Activated naive CD4-positive, alpha-beta T cell (primary cell): ENCODE measurements around the gene PI4KA.
"Not testable (repeated sequence)": the region's sequence is repeated elsewhere in the genome, so short reads cannot be mapped to it uniquely, and the experiment has no call there.

ENCODE experiments used
- DNase-seq, 4 experiments: peaks; one replicate each; lab custom pipeline; 2025; lab: John Stamatoyannopoulos, UW

Gene PI4KA

DNA sequence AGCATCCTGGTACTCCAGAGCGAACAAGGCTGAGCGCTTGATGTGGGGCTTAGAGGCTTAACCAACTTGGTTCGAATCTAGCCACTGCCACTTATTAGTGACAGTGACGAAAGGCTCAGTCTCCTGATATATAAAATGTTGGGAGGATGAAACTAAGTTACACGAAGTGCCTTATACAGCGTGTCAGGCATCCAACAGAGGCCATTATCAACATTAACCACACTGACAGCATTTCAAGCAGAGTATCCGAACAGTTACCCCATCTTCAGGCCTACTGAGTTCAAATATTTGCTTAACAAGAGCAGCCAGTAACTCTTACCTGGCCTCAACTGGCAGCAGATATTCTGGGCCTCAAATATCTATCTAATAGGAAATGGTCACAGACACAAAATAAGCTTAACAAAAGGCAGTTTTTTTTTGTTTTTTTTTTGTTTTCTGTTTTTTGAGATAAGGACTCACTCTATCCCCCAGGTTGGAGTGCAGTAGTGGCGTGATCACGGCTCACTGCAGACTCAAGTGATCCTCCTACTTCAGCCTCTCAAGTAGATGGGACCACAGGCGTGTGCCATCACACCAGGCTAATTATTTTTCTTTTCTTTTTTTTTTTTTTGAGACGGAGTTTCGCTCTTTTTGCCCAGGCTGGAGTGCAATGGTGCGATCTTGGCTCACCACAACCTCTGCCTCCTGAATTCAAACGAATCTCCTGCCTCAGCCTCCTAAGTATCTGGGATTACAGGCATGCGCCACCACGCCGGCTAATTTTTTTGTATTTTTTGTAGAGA is 81.8 kb downstream of the PI4KA start:
- no peak for DNase-seq

DNA sequence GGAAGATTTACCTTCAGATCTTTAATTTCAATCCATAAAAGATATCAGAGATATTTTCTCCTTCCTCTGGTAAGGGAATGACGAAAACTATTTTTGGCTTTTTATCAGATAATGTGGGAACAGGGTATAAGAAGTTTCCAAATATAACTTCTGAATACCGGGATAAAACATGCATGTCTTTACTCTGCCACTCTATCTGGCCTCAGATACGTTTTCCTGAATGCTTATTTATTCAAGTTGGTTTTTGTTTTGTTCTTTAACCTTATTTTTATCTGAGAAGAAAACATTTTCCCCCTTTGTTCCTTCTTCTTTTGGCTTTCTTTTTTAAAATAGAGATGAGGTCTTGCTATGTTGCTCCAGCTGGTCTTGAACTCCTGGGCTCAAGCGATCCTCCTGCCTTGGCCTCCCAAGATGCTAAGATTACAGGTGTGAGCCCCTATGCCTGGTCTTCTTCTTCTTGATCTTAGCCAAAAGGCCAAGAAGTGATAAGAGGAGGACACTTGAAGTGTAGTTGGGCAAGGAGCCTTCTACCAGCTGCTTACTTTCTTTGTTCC is 83.2 kb downstream of the PI4KA start:
- DNase-seq: no peak

DNA sequence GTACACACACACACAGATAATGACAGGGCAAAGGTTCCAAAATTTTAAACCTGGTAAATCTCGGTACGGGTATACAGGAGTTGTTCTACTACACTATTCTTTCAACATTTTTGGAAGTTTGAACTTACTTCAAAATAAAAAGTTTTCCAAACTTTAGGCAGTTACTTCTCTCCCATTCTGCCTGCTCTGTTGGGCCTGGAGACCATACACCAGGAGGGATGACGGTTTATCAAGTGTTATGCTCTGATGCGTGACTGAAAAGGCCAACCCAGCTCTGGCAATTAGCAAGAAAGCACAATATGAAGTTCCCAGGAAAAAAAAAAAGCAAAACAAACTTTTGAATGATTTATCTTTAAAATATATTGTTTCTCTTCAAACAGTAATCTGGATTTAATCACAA is 83.7 kb downstream of the PI4KA start:
- DNase-seq: no peak

DNA sequence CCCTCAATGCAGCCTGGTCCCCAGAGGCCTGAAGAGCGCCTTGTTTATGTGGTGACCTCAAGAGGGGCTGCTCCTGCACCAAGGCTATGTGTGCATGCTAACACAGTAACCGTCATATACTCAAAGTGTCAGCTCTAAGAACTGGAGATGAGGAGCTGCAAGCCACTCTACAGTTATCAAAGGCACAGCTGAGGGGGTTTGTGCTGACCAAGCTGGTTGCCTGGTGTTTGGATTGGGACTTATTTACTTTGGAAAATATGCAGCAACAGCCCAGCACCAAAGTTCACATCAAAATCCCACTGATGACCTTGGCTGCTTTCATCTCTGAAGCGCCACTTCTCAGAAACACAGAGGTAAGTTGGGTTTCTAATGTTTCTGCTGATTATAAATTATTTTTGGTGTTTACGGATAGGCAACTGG is 84.8 kb downstream of the PI4KA start, which contains the start of gene SERPIND1:
Gene SERPIND1 (plus strand): TSS at position 321 of the 420 bp plus-strand sequence. CDS start 5,200 bp downstream, outside the sequence.
- no peak for DNase-seq

DNA sequence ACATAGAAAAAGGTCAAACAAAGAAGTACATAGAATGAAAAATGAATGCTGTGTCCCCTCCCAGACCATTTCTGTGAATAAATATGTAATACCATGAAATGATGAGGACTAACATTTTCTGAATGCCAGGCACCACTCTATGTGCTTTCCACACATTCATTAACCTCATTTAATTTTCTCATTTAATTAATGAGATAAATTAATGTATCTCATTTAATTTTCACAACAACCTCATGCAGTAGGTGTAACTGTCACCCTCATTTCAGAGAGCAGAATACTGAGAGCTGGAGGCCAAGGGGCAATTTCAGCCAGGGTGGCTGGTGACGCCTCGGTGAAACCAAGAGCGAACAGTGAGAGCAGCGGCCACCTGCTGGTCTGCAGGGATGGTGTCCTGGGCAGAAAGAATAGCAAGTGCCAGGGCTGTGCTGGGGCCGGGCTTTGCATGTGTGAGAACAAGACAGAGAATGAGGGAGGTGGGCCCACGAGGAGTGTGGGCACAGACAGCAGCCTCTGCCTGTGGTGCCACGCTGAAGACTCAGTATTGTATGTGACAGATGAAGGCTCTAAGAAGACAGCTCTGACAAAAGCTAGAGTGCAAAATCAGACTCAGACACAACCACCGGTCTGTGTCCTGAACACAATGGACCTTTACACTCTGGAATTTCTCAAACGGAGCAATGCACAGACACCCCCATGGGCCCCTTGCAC is 86.5 kb downstream of the PI4KA start:
- no peak for DNase-seq

DNA sequence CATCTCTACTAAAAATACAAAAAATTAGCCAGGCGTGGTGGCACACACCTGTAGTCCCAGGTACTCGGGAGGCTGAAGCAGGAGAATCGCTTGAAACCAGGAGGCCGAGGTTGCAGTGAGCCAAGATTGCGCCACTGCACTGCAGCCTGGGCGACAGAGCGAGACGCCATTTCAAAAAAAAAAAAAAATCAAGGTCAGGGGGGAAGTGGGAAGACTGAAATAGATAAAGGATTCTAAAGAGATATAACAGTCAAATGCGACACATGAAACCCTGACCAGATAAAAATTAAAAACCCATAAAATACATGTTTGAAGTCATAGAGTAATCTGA is 89.2 kb downstream of the PI4KA start:
- DNase-seq: not testable (repeated sequence)

DNA sequence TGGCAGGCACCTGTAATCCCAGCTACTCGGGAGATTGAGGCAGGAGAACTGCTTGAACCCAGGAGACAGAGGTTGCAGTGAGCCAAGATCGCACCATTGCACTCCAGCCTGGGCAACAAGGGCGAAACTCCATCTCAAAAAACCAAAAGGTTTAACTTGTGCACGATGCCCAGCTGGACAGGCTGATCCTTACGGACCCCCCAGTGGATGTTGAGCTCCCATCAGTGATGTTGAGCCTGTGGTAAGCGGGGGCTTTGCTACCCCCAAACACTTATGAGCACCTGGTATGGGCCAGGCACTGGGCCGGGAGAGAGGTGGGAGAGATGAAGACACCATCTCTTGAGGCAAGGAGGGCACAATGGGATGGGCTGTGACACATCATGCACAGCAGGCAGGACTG is 92.1 kb downstream of the PI4KA start:
- DNase-seq: no peak

DNA sequence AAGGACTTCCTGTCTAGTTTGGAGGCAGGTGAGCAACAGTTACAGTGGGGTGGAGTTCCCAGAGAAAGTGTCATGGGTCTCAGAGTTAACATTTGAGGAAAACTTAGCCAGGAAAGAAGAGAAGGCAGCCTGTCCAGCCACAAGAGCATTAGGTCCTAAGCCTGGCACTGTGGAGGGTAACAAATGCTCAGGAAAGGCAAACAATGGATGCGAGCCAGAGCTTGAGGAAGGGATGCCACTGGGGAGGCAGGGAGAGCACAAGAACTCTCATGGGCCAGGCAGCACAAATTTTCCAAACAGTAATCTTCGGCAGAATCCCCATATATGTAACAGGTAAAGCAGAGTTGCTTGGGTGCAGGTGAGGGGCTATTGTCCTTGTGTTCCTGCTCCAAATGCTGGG is 92.7 kb downstream of the PI4KA start:
- DNase-seq: no peak

DNA sequence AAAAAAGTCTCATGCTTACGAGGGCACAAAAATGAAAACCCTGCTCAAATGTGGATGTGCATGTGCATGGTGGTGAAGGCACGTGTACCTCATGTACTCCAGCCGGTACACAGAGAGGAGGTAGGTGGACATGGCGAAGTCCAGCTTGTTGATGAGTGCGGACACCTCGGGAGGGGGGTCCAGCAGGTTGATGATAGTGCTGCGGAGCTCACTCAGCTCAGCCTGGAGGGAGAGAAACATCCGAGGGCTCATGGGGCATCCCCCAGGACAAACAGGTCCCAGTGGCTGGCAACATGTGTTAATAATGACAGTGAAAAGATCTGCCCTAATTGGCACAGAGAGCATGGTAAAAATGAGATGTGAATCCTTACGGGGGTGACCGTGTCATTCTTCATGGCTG is 93.9 kb downstream of the PI4KA start:
- no peak for DNase-seq

DNA sequence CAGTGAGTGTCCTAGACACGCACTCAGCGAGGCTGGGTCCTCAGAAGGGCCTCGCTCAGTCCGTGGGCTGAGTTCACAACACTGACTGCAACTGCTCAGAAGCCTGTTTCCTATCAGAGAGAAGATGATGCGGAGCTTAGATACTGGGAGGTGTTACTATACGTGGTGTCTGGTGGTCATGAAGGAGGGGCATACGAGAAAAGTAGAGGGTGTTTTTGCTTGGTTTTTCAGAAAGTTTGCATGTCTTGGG is 94.2 kb downstream of the PI4KA start:
- no peak for DNase-seq

DNA sequence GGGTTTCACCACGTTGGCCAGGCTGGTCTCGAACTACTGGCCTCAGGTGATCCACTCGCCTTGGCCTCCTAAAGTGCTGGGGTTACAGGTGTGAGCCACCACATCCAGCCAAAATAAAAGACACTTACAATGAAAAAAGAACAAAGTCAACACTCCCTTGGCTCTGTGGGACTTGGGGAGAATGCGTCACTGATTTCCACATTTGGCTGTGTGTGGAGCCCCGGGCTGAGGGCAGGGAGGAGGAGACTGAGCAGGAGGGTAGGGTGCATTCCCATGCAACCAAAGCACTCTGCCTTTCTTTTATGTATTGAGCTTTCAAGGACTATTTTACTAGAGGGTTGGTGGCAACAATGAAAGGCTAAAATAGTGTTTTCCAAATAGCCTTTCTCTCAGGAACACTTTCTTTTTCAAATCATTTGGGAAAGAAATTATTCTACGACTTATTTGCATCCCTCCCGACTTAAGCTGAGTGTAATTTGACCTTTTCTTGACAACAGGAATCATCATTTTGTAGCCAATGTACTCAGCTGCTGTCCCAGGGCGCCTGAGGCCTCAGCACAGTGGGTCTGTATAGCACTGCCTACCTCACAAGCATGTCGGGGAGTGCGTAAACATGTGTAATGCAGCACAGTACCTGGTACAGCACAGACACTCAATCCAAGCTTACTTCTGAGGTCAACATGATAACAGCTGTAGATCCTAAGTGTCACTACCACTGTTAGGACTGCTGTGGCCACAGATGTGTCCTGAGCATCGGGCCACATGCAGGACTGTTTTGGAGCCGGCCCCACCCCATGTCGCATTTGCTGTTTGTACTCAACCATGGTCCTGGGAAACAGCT is 94.8 kb downstream of the PI4KA start:
- DNase-seq: no peak

DNA sequence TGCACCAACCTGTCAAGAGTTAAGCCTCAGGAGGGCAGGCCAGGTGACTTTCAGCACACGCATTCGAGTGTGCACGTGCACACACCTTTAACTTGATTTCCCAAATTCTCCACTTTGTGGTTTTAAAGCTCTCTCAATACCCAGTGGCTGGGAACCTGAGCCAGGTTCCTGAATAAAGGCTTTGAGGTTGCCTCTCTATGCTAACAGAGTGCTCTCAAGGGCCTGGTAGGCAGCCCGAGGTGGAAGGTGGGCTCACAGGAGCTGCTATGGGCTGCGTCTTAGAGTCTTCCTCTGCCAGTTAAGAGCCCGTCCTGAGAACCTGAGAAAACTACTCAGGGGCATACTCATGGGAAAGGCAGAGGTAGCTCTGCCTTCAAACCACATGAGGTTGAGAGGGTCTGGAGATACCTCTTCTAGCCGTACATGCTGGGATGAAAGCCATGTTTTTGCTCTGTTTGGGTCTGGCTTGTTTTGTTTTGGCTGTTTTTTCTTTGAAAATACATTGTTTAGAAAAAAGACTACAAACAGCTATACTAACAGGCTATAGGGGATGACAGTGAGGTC is 96.3 kb downstream of the PI4KA start:
- no peak for DNase-seq

DNA sequence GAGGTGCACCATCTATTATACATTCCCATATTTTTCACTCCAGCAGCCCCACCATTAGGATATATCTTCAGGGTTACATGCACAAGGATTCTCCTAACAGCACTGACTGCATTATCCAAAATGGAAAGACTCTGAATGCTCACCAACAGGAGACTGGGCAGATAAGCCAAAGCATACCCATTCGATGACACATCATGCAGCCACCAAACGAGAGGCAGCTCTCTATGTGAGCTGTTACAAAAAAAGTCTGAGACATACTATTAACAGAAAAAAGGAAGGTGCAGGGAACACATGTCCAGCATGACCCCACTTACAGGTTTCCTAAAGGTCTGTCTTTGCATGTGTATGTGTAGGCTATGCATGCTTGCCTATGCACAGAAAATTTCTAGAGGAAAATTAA is 97.1 kb downstream of the PI4KA start:
- DNase-seq: no peak

DNA sequence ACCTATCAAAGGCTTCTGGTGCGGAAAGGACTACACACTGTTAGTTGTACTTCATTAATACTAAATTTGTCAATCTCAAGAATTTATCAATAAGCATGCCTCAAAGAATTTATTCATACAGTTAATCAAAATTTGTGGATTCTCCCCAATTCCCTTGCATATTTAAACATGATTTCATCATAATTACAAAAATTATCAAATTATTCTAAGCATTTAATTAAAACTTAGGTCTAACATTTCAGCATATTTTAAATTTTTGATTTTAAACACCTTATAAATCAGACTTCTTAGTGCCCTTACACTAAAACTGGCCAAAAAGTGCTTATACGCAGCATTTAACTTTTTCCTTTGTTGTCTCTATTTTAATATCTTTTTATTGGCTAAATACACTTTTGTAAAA is 98.5 kb downstream of the PI4KA start:
- no peak for DNase-seq

DNA sequence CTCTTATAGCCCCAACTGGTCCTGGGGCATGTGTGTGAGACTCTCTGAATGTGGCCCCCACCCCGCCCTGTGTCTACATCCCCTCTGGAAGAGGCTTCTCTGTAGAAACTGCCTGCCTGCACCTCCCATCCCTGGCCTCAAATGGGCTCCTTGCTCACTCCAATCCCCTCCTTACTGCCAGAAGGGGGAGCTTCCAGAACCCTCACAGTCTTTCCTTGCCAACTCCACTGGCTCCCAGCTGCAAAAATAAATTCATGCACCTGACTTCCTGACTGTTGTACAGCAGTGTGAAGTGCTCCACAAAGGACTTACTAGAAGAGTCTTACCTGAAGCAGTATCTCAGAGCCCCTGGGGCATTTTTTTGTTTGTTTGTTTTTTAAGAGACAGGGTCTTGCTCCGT is 99.9 kb downstream of the PI4KA start:
- no peak for DNase-seq

DNA sequence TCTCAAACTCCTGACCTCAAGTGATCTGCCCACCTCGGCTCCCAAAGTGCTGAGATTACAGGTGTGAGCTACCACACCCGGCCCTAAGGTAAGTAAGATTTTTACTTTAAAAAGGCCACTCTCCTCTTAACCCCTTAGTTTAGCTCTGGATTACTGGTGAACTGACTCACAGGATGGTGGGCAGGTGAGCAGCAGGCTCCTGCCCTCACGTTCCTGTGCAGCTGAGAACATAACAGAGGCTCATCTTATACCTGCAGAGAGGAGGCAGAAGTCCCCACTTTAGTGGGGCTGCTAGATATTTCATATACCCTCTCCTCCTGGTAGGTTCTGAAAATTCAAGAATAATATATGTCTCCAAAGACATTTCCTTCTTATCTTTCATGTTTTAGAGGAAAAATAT is 101.8 kb downstream of the PI4KA start:
- DNase-seq: no peak

DNA sequence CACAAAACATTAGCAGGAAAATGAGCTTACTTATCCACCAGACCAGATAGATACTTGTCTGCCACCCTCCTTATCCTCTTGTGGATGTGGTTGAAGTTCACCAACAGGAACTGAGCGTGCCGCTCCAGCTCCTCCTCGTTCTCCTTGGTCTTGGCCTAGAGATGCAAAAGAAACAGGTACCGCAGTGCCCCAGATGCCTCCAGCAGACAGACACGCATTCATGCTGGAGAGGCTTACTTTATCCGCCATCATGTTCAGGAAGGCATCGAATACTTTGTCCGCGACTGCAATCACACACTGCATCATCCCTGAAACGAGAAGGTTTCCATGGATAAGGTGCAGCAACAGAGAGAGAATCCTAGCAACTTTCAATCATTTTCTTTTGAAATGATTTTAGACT is 105.7 kb downstream of the PI4KA start:
- no peak for DNase-seq

DNA sequence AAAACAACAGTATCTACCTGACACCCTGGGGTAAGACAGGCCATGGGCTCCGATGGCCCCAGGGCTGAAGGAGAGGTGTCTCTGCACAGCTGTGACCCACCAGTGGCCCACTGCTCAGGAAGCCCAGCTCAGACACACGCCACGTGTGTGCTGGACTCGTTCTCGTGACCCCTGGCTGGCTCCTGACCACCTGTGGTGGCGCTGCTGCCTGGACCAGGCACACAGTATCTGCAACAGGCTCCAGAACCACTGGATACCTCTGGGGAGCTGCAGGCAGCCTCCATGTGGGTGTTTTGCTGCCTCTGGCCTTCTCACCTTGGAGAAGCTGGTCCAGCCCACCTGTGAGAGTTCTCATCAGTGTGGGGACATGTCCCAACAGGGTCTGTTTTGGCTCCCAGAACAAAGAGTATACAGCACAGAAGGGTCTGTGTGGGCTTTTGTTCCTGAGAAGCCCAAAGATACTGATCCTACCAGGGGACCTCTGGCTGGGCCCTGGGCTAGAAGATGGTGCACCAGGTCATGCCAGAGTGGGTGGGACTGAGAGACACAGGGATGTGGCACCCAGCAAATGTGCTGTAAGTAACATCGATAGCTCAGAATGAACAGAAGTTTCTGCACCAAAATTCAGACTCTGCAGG is 106.4 kb downstream of the PI4KA start:
- DNase-seq: no peak

DNA sequence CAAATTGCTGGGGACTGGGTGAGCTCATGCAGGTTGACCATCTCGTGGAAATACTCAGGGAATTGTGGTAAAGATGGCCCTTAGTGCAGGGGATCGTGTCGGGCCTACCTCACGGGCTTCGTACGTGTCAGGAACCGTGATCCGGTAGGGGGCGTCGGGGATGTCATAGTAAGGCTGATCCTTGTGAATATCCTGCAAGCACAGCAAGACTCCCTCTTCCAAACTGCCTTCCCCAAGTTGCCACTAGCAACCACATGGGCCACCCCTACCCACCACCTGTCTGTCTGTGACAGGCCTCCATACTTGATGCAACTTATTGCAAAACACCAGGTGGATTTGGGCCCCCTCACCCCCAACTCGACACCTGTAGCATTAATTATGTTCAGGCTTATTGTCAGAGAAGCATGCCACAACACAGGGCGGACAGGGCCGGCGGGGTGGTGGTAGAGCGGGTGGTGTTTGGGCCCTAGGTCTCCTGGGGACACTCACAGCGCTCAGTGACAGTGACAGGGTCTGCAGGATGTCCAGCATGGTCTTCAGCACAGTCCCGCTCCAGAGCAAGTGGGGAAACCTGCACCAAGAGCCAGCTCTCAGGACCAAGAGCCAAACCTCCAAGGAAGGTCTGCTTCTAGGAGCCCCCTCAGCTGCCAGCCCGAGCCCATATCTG is 107.3 kb downstream of the PI4KA start:
- no peak for DNase-seq

DNA sequence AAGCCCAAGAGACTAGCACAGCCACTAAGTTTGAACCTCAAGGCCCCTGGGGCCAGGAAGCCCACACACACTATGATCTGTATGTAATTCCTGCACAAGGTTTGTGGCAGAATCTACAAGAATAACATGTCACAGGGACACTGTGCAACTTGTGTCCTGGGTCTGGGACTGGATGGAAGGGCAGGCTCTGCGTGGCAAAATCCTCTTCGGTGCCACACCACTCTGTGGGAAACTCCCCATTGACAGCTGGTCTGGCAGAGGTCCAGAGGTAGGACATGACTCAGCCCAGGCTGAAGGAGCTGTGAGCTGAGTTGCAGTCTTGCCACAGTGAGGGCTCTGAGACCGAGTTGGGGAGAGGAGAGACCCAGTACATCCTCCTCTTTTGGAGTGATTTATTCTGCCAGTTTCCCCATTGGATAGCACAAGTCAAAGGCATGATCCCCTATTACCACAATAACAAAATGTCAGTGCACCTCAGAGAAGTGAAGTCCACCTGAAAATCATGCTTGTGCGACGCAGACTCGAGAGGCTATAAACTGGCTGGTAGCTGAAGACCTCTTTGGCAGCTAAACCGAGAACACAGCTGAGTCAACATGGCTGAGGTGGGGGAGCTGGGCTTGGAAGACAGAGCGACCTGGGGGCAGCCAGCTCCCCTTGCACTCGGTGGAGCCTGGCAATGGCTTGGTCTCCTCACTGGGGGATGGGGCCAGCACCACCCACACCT is 108.0 kb downstream of the PI4KA start:
- no peak for DNase-seq

DNA sequence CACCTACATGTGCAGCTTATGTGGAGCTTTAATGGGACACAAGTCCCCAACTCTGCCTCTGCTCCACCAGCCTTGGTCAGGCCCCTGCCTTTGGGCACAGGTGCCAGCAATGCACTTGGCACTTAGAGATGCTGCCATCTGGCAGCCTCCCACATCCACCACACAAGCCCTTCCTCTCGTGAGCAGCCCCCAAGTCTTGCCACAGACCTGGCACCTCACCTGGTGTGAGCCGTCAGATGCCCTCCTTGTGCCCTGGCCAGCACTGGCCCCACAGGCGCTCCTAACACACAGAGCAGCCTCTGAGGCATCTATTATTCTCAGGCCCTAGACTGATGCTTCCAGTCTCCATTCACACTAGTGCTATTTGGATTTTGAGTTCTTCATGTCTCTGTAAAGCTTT is 109.2 kb downstream of the PI4KA start:
- no peak for DNase-seq
